ENCODE measurements around the gene SPAG16.

DNA sequence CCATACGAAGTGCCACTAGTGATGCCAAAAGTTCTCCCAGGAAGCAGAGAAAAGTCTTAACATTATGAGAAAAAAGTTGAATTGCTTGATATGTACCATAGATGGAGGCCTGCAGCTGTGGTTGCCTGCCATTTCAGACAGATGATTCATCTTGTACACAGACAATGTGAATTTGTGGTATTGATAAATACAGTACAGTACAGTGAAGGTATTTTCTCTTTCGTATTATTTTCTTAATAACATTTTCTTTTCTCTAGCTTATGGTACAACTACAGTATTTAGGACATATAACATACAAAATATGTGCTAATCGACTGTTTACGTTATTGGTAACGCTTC, 1093.0 kb downstream of the SPAG16 start:
- TF ChIP-seq CTCF (IDR thresholded peaks at IDR 0.05; ENCODE audit: insufficient read depth, low read depth, low read length) (no peak), EZH2 (IDR thresholded peaks at IDR 0.05; ENCODE audit: insufficient read depth, low read length) (no peak)

All from astrocyte (in vitro differentiated cells and primary cell).